ENCODE data around the gene CHRNB4. TPM values are rescaled to one million over a fixed set of nuclear protein-coding genes. Genes with fewer than 3 reads are reported as not detected.

The CHRNB4 gene
- total RNA-seq, 2 experiments from 2014 or later = not detected

GRCh38 chr15:78676424-78677110 lies 35.6 kb upstream of the CHRNB4 start:
- intact Hi-C loops (cut with micrococcal nuclease) = no loop called here
- no peaks in the 10 kb centered on the region for H3K27me3 Mint-ChIP-seq (ENCODE audit: low read depth)
- no peak overlapping the region for H3K4me3 Mint-ChIP-seq
- CTCF ChIA-PET = no interaction called here
- H3K36me3 Mint-ChIP-seq (ENCODE audit: low read depth) = no peaks in the 10 kb centered on the region
- no peak for DNase-seq
- no peaks in the 10 kb centered on the region for H3K4me1 Mint-ChIP-seq (ENCODE audit: low read depth)
- H3K9me3 Mint-ChIP-seq = no peaks in the 10 kb centered on the region
- H3K27ac Mint-ChIP-seq = no peak overlapping the region

- intact Hi-C loops (cut with micrococcal nuclease) = no loop called here
- Mint-ChIP-seq H3K36me3 (ENCODE audit: low read depth) (no peaks in the 10 kb centered on the region), H3K4me1 (ENCODE audit: low read depth) (no peaks in the 10 kb centered on the region)
Observed at GRCh38 chr15:78675617-78676360, 34.8 kb upstream of the CHRNB4 start.

GRCh38 chr15:78675206-78675605 lies 34.2 kb upstream of the CHRNB4 start:
- H3K4me1 Mint-ChIP-seq (ENCODE audit: low read depth) = no peaks in the 10 kb centered on the region
- intact Hi-C loops (cut with micrococcal nuclease) = no loop called here
- H3K27ac Mint-ChIP-seq = no peak overlapping the region
- CTCF ChIA-PET = no interaction called here
- H3K4me3 Mint-ChIP-seq = no peak overlapping the region
- no peaks in the 10 kb centered on the region for H3K9me3 Mint-ChIP-seq
- H3K27me3 Mint-ChIP-seq (ENCODE audit: low read depth) = no peaks in the 10 kb centered on the region
- no peaks in the 10 kb centered on the region for H3K36me3 Mint-ChIP-seq (ENCODE audit: low read depth)
- DNase-seq = no peak

More at GRCh38 chr15:78675617-78676360, 34.8 kb upstream of the CHRNB4 start:
- CTCF ChIA-PET = no interaction called here
- no peak overlapping the region for H3K27ac Mint-ChIP-seq
- H3K9me3 Mint-ChIP-seq = no peaks in the 10 kb centered on the region
- DNase-seq = no peak
- no peaks in the 10 kb centered on the region for H3K27me3 Mint-ChIP-seq (ENCODE audit: low read depth)
- H3K4me3 Mint-ChIP-seq = no peak overlapping the region

GRCh38 chr15:78673917-78674444 lies 33.0 kb upstream of the CHRNB4 start:
- H3K4me3 Mint-ChIP-seq = no peak overlapping the region
- intact Hi-C loops (cut with micrococcal nuclease) = no loop called here
- H3K27ac Mint-ChIP-seq = no peak overlapping the region
- DNase-seq = no peak
- no peaks in the 10 kb centered on the region for H3K36me3 Mint-ChIP-seq (ENCODE audit: low read depth)
- CTCF ChIA-PET = no interaction called here
- no peaks in the 10 kb centered on the region for H3K9me3 Mint-ChIP-seq
- H3K4me1 Mint-ChIP-seq (ENCODE audit: low read depth) = no peaks in the 10 kb centered on the region
- H3K27me3 Mint-ChIP-seq (ENCODE audit: low read depth) = no peaks in the 10 kb centered on the region

GRCh38 chr15:78673476-78673875 lies 32.5 kb upstream of the CHRNB4 start:
- Mint-ChIP-seq H3K9me3 (no peaks in the 10 kb centered on the region), H3K36me3 (ENCODE audit: low read depth) (no peaks in the 10 kb centered on the region), H3K27ac (no peak overlapping the region), H3K4me3 (no peak overlapping the region), H3K4me1 (ENCODE audit: low read depth) (no peaks in the 10 kb centered on the region), H3K27me3 (ENCODE audit: low read depth) (no peaks in the 10 kb centered on the region)
- no peak for DNase-seq
- CTCF ChIA-PET = no interaction called here
- intact Hi-C loops (cut with micrococcal nuclease) = no loop called here

- CTCF ChIA-PET = no interaction called here
- Mint-ChIP-seq H3K4me3 (no peak overlapping the region), H3K27me3 (ENCODE audit: low read depth) (peaks cover 3% of the 10 kb centered on the region), H3K9me3 (no peaks in the 10 kb centered on the region), H3K27ac (no peak overlapping the region), H3K36me3 (ENCODE audit: low read depth) (no peaks in the 10 kb centered on the region), H3K4me1 (ENCODE audit: low read depth) (no peaks in the 10 kb centered on the region)
- DNase-seq = no peak
- intact Hi-C loops (cut with micrococcal nuclease) = no loop called here
Observed at GRCh38 chr15:78672285-78673014, 31.4 kb upstream of the CHRNB4 start.

- Mint-ChIP-seq H3K27ac (no peak overlapping the region), H3K27me3 (ENCODE audit: low read depth) (peaks cover 3% of the 10 kb centered on the region), H3K9me3 (no peaks in the 10 kb centered on the region), H3K4me1 (ENCODE audit: low read depth) (no peaks in the 10 kb centered on the region), H3K4me3 (no peak overlapping the region), H3K36me3 (ENCODE audit: low read depth) (no peaks in the 10 kb centered on the region)
- CTCF ChIA-PET = no interaction called here
- intact Hi-C loops (cut with micrococcal nuclease) = no loop called here
- DNase-seq = no peak
Observed at GRCh38 chr15:78671626-78672211, 30.7 kb upstream of the CHRNB4 start.

- H3K4me1 Mint-ChIP-seq (ENCODE audit: low read depth) = peaks cover 6% of the 10 kb centered on the region
- intact Hi-C loops (cut with micrococcal nuclease) = no loop called here
- H3K36me3 Mint-ChIP-seq (ENCODE audit: low read depth) = no peaks in the 10 kb centered on the region
- peaks cover 3% of the 10 kb centered on the region for H3K27me3 Mint-ChIP-seq (ENCODE audit: low read depth)
- DNase-seq = no peak
- H3K4me3 Mint-ChIP-seq = no peak overlapping the region
- no peak overlapping the region for H3K27ac Mint-ChIP-seq
- no peaks in the 10 kb centered on the region for H3K9me3 Mint-ChIP-seq
- CTCF ChIA-PET = no interaction called here
Observed at GRCh38 chr15:78668987-78669386, 28.0 kb upstream of the CHRNB4 start.

- H3K27me3 Mint-ChIP-seq (ENCODE audit: low read depth) = peaks cover 3% of the 10 kb centered on the region
- CTCF ChIA-PET = no interaction called here
- H3K4me1 Mint-ChIP-seq (ENCODE audit: low read depth) = peaks cover 6% of the 10 kb centered on the region
- intact Hi-C loops (cut with micrococcal nuclease) = no loop called here
- H3K36me3 Mint-ChIP-seq (ENCODE audit: low read depth) = no peaks in the 10 kb centered on the region
- no peak overlapping the region for H3K4me3 Mint-ChIP-seq
- H3K27ac Mint-ChIP-seq = no peak overlapping the region
- DNase-seq = no peak
- no peaks in the 10 kb centered on the region for H3K9me3 Mint-ChIP-seq
Observed at GRCh38 chr15:78667578-78668236, 26.7 kb upstream of the CHRNB4 start.

GRCh38 chr15:78666010-78666409 lies 25.0 kb upstream of the CHRNB4 start:
- intact Hi-C loops (cut with micrococcal nuclease) = no loop called here
- peaks cover 6% of the 10 kb centered on the region for H3K4me1 Mint-ChIP-seq (ENCODE audit: low read depth)
- no peaks in the 10 kb centered on the region for H3K36me3 Mint-ChIP-seq (ENCODE audit: low read depth)
- H3K27ac Mint-ChIP-seq = no peak overlapping the region
- CTCF ChIA-PET = no interaction called here
- H3K4me3 Mint-ChIP-seq = no peak overlapping the region
- peaks cover 3% of the 10 kb centered on the region for H3K27me3 Mint-ChIP-seq (ENCODE audit: low read depth)
- no peak for DNase-seq
- no peaks in the 10 kb centered on the region for H3K9me3 Mint-ChIP-seq

GRCh38 chr15:78663703-78664102 lies 22.7 kb upstream of the CHRNB4 start:
- peaks cover 6% of the 10 kb centered on the region for H3K4me1 Mint-ChIP-seq (ENCODE audit: low read depth)
- no peaks in the 10 kb centered on the region for H3K36me3 Mint-ChIP-seq (ENCODE audit: low read depth)
- intact Hi-C loops (cut with micrococcal nuclease) = no loop called here
- H3K27ac Mint-ChIP-seq = no peak overlapping the region
- no peak for DNase-seq
- peaks cover 3% of the 10 kb centered on the region for H3K27me3 Mint-ChIP-seq (ENCODE audit: low read depth)
- no peak overlapping the region for H3K4me3 Mint-ChIP-seq
- no peaks in the 10 kb centered on the region for H3K9me3 Mint-ChIP-seq
- CTCF ChIA-PET = no interaction called here

- Mint-ChIP-seq H3K36me3 (ENCODE audit: low read depth) (no peaks in the 10 kb centered on the region), H3K27ac (no peak overlapping the region), H3K4me3 (no peak overlapping the region), H3K27me3 (ENCODE audit: low read depth) (no peaks in the 10 kb centered on the region), H3K9me3 (no peaks in the 10 kb centered on the region), H3K4me1 (ENCODE audit: low read depth) (peaks cover 6% of the 10 kb centered on the region)
- no peak for DNase-seq
- CTCF ChIA-PET = no interaction called here
- intact Hi-C loops (cut with micrococcal nuclease) = no loop called here
Observed at GRCh38 chr15:78662028-78662427, 21.0 kb upstream of the CHRNB4 start.

Measured in activated naive CD4-positive, alpha-beta T cell treated with anti-CD3 and anti-CD28 coated beads for 36 hours (primary cell).